GM18526 (cell line): ENCODE results near the gene FAM83D.

ENCODE experiments used
- POLR2A ChIP-seq: IDR thresholded peaks from 3 replicates; pipeline ENCODE4 v1.6.1; 2011; ENCODE audit not compliant: insufficient read length; ENCODE audit errors: extremely low read depth

FAM83D gene

DNA sequence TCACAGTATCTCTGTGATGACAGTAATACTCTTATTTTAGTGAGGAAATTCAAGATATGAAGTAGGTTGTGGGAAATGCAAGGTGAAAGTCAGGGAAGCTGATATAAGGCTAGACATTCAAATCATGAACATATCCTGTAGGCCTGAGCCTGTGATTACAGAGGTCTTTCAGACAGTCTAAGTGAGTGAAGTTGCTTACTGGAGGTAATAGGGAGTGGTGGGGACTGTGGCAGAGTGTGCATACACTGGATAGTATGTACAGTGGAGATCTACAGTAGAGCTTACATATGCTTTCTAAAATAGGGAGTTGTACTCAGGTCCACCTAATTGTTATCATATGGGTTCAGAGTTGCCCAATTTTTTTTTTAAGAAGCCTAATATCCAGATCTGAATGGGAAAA is 39.0 kb downstream of the FAM83D start:
- TF ChIP-seq POLR2A, result no peak

DNA sequence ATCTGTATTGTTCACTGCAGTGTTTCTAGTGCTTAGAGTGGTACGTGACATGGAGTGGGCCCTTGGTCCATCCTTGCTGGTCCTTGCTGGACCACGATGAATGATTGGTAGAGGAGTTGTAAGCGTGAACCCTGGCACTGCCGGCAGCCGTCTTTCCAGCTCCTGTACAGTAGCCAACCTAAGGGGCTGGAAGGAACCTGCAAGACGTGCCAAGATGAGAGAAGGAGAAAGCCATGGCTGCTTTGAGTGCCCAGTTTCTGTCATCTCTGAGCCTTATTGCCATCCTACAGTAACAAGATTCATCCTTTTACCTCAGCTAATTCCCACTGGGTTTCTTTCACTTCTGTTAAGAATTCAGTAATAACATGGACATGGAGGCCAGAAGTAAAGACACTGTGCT is 41.9 kb downstream of the FAM83D start:
- no peak for TF ChIP-seq POLR2A

DNA sequence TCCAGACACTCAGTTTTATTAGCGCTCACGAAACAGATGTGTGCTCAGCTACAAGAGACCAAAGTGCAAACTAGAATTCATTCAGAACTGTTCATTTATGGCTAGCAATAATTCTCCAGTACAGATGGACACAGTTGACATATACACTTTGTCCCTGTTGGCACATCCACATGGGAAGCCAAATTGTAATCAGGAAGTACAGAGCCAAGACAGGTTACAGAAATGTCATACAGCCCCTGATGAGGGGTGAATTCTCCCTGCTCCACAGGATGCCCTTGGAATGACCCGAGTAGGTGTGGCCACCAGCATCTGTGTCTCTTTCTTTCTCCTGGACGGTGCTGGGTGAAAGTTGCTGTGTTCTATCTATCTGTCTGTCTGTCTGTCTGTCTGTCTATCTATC is 43.5 kb downstream of the FAM83D start:
- no peak for TF ChIP-seq POLR2A

DNA sequence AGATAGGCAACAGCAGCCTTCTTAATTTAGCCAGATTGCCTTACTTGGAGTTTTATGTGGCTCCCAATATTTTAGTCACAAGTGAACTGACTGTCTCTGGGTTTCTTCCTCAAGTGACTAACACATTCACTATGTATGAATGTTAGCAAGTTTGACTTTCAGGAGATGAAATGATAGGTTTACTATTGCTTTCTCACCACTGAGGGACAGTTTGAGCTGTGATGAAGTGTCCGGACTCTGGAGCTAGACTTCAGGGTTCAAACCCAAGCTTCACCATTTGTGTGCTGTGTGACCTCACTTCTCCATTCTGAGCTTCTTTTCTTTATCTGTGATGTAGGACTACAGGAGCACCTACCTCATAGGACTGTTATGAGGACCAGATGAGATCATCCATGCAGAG is 44.1 kb downstream of the FAM83D start:
- no peak for TF ChIP-seq POLR2A

DNA sequence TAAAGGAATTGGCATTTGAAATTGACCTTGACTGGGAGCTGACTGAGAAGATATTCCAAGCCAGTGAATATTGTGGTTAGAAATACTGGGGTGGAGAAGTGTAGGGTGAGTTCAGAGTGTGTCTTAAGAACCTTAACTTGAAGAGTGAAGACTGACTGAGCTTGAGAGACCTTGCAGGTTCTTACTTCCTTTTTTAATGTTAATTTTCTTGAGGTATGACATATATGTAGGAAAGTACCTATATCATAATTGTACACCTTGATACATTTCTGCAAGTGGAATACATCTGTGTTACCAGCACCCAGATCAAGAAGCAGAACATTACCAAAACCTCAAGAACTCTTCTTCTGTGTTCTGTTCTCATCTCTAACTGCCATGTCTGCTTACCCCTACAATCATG is 46.9 kb downstream of the FAM83D start:
- TF ChIP-seq POLR2A, result no peak

DNA sequence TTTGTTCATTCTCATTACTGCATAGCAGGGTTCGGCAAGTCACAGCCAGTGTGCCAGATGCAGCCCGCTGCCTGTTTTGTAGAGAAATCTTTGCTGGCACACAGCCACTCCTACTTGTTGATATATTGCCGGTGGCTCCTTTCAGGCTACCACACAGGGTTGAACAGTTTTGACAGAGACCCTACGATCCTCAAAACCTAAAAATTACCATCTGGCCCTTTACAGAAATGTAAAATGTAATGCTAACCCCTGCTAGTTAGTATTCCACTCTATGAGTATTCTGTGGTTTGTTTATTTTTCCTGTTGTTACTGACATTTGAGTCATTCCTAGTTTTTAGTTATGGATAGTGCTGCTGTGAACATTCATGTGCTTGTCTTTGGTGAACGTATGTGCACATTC is 47.4 kb downstream of the FAM83D start:
- TF ChIP-seq POLR2A, result no peak

DNA sequence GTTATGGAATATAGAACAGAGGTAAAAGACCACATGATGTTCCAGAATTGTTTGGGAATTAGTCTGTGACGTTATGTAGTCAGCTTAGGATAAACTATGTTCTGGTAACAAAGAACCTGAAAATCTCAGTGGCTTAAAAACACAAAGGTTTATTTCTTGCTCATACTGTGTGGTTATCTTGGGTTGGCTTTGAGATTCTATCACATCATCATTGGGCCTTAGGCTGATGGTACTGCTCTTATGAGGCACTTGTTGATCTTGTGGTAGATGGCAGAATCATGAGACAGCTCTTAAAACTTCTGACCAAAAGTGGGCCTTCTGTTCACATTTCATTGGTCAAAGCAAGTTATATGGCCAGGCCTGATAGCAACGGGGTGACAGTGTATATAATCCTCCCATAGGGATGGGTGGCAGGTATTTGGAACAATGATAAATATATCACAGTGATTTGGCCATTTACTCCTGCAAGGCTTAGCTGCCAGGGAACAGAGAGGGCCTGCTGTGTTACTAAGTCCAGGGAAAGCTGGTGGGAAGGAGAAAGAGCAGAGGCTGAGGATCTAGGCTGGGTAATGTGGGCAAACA is 49.4 kb downstream of the FAM83D start:
- TF ChIP-seq POLR2A, result no peak

DNA sequence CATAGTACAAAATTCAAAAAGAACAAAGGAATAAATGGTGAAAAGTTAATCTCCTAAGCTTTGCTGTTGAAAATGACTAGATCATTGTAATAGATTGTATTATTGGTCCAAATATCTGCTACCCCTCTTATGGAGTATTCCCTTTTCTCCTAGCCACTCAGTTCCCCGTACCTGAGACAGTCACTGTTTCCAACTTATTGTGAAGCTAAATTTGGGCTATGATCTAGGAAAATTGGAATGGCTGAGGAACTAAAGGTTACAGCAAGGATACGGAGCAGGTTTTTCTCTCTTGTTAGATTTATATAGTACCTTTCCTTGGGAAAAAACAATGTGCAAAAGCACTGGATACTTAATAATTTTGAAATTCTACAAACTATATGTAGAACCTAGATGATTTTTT is 53.2 kb downstream of the FAM83D start:
- no peak for TF ChIP-seq POLR2A

DNA sequence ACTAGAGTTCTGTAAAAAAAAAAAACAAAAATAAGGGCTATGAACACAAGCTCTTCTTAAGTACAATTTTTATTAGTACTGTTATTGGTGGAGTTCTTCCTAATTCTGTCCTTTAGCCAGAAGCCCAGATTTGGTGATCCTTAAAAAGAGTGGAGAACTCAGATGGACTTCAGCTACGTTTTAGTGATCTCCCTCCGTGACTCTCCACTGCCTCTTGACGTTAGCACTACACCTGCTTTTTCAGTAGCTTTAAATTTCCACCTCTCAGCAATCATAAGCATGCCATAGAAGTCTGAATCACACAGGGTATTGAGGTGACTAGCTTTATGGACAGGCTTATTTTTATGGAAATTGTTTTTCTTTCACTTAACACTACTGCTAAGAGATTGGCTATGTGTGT is 53.6 kb downstream of the FAM83D start:
- TF ChIP-seq POLR2A, result no peak

DNA sequence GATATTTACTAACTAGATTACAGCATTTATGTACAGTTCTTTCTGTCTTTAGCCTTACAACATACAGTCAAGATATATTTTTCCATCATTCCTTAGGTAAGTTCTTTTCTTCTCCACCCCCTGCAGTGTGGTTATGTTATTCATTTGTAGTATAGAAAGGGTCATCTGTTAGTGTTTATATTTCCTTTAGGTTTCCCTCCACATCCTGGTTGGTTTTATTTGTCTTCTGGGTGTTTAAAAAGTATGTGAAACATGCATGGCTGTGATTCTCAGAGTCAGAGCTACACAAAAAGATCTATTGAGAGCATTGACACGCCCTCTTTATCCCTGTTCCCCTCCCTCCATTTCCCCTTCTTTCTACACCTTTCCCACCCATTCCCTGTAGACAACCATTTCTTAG is 56.1 kb downstream of the FAM83D start:
- TF ChIP-seq POLR2A, result no peak

DNA sequence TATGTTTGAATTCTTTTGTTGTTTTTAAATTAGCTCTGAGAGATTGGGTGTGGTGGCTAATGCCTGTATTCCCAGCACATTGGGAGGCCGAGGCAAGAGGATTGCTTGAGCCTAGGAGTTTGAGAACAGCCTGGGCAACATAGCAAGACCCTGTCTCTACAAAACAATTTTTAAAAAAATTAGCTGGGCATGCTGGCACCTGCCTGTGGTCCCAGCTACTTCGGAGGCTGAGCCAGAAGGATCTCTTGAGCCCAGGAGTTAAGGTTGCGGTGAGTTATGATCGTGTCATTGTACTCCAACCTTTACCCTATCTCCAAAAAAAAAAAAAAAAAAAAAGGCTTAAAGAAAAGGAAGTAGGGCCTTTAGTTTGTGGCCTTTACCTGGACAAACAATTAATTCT is 58.8 kb downstream of the FAM83D start:
- no peak for TF ChIP-seq POLR2A

DNA sequence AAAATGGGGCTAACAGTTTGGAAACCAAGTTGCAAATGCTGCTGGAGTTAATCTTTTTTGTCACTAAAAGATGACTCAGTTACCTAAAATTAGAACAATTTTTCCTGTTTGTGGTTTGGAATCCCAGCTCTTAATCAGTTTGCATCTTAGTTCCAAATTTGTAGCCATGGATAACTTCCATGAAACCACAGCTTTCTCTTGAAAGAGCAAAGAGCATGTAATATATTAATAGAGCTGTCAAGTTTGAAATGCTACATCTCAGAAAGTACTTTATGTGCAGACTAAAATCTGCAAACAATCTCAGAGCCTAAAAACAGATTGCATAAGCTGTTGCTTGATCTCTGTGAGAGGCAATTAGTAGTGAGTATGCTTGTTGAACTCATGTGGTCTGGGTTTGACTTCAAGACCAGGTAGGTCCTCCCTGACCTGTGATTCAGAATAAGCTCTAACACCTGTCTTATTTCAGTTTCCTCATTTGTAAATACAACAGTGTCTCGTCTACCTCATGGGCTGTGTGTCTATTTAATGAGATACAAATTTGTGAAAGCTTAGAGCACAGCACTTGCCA is 59.5 kb downstream of the FAM83D start:
- no peak for TF ChIP-seq POLR2A

DNA sequence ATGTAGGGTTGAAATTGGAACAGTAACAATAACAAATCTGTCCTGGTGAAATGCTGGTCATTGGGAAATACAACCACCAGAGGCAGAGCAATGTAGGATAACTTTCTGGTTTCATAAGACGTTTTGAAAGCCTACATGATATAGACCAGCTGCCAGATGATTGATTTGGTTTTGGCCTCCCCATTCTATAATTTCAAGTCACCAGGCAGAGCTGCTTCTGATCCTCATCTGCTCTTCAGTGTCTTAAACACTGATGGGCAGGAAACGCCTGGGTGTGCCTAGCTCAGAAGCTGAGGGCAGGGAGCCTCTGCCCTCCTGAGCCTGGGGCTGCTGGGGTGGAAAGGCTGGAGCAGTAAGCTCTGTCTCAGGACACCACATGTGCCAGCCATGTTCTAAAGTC is 60.4 kb downstream of the FAM83D start:
- no peak for TF ChIP-seq POLR2A

DNA sequence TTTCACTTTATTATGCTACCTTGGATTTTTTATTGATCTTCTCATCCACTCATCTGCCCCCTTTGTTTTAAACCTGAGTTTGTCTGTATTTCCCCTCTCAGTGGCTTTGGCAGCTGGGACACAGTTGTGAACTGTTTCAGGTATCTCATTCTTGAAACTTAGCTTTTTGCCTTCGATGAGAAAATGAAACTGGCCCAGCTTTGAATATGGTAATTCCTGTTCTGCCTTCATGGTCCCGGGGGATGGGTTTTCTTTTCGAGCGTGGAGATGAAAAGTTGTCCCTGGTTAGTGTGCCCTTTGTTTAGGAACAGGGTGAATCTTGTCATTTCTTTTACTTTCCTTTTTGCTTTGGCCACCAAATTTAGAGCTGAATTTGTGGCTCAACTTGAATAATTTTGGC is 61.6 kb downstream of the FAM83D start:
- TF ChIP-seq POLR2A, result no peak

DNA sequence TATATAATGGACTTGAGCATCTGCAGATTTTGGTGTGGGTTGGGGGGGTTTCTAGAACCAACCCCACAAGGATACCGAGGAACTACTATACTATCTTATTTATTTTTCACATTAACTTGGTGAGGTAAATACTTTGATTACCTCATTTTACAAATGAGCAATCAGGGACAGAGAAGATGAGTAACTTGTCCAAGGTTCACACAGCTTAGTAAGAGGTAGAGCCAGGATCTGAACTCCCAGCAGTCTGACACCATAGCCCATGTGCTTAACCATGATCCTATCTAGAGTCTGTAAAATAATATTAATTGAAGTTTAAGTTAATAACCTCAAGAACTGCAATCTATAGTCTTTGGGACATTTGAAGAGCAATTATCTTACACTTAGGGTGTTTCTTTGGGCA is 64.5 kb downstream of the FAM83D start:
- no peak for TF ChIP-seq POLR2A

DNA sequence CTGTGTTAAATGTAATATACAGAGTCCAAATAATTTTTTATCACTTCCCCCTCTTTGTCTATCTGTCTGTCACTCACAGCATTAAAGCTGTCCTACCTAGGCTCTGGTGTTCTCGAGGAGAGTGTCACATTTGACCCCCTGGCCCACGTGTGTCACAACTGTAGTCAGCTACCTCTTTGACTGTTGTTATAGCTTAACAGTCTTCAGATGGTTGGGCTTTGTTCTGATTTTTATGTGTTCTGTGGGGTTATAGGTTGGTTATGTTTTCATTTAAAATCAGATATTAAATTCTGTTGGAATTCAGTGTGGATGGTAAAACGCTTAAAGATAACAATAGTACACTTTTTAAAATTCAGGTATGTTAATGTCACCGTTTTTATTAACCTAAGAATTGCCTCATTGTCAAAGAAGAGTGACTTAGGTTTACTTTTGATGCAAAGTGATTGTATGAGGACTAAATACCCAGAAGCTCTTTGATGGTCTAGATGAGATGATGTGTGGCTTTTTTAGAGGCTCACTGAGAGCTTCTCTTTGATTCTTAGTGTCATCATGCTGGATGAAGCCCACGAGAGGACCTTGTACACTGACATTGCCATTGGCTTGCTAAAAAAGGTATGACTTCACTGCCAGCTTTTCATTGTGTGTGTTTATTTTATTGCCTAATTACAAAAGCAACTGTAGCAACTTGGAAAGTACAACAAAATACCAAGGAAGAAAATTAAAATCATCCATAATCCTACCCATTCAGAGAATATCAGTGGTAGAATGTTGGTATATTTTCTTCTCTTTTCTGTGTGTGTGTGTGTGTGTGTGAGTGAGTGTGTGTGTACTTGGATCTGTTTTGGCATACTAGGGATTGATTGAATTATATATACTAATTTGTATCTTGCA is 65.8 kb downstream of the FAM83D start:
- TF ChIP-seq POLR2A, result no peak
